ENCODE measurements around the gene ACSS1. TPM values are rescaled to one million over a fixed set of nuclear protein-coding genes. Genes with fewer than 3 reads are reported as not detected.

Gene ACSS1
- total and polyA plus RNA-seq, 2 of the 8 experiments (the other 6 are each of a cell fraction or from before 2014, with no cell fraction given) = 2.6 to 3.4 TPM

GRCh38 chr20:25057234-25058050 lies 497 bp downstream of the ACSS1 start (continued):
- no peak for TF ChIP-seq CTCF (IDR thresholded peaks at IDR 0.05; ENCODE audit: control extremely low read depth in 1 of 3, insufficient read depth in 1 of 3, low read depth in 1 of 3, low read length in 3 of 3)
- TF ChIP-seq ZNF274 (IDR thresholded peaks at IDR 0.05; ENCODE audit: borderline replicate concordance, extremely low read depth, low read length) = no peak
- TF ChIP-seq ATF2 (IDR thresholded peaks at IDR 0.05; ENCODE audit: low read length) = no peak
- TF ChIP-seq RXRA (IDR thresholded peaks at IDR 0.05; ENCODE audit: insufficient read depth, low read depth, low read length) = no peak
- 0 out of 2 replicates have a peak, but pooled peaks have one; percentile 29 for TF ChIP-seq PHF8 (conservative IDR thresholded peaks at IDR 0.05; ENCODE audit: low read depth, low read length)
- TF ChIP-seq POLR2AphosphoS5 (IDR thresholded peaks at IDR 0.05; ENCODE audit: low read depth, low read length) = no peak
- TF ChIP-seq GABPA (IDR thresholded peaks at IDR 0.05; ENCODE audit: borderline replicate concordance, insufficient read depth, low read length) = 0 out of 2 replicates have a peak, but pooled peaks have one; percentile 36
- no peak for TF ChIP-seq CBX8 (IDR thresholded peaks at IDR 0.05; ENCODE audit: borderline replicate concordance, low read depth, low read length)
